Measurements from ENCODE around the gene ZNF699.

ZNF699 gene

GRCh38 chr19:9309139-9309973 lies at the start of gene ZNF699:
Gene ZNF699 (minus strand): TSS chr19:9309838. CDS start chr19:9305119, 4,719 bp downstream.
- Histone ChIP-seq H3K27ac (peak within 1 kb of the TSS; percentile 92), H3K9me3 (peaks cover 2% of the 10 kb centered on the region), H3K4me1 (ENCODE audit: control insufficient read depth in 1 of 2, insufficient read depth in 1 of 2, low read depth in 1 of 2, low read length in 1 of 2) (peaks cover 16 to 19% of the 10 kb centered on the region in 2 experiments), H3K4me3 (ENCODE audit: low read depth in 1 of 2, low read length in 1 of 2) (peak within 1 kb of the TSS; percentile 75 to 81), H3K27me3 (no peaks in the 10 kb centered on the region), H3K36me3 (peaks cover 3% of the 10 kb centered on the region)
- TF ChIP-seq CTCF (IDR thresholded peaks at IDR 0.05): peak; percentile 34

- no peaks in the 10 kb centered on the region for H3K4me1 ChIP-seq (ENCODE audit: control insufficient read depth in 1 of 2, insufficient read depth in 1 of 2, low read depth in 1 of 2, low read length in 1 of 2)
- no peak for TF ChIP-seq CTCF (IDR thresholded peaks at IDR 0.05)
- peaks cover 27% of the 10 kb centered on the region for H3K9me3 ChIP-seq
Observed at GRCh38 chr19:9354651-9355050, 45.0 kb upstream of the ZNF699 start.

GRCh38 chr19:9353011-9353410 lies 43.4 kb upstream of the ZNF699 start:
- peaks cover 27% of the 10 kb centered on the region for H3K9me3 ChIP-seq
- H3K27ac ChIP-seq: no peak overlapping the region
- H3K27me3 ChIP-seq: no peaks in the 10 kb centered on the region
- TF ChIP-seq CTCF (IDR thresholded peaks at IDR 0.05): no peak
- no peaks in the 10 kb centered on the region for H3K4me1 ChIP-seq (ENCODE audit: control insufficient read depth in 1 of 2, insufficient read depth in 1 of 2, low read depth in 1 of 2, low read length in 1 of 2)
- no peaks in the 10 kb centered on the region for H3K36me3 ChIP-seq
- no peak overlapping the region for H3K4me3 ChIP-seq (ENCODE audit: low read depth in 1 of 2, low read length in 1 of 2)

More at GRCh38 chr19:9354651-9355050, 45.0 kb upstream of the ZNF699 start:
- H3K27ac ChIP-seq: no peak overlapping the region
- no peak overlapping the region for H3K4me3 ChIP-seq (ENCODE audit: low read depth in 1 of 2, low read length in 1 of 2)
- no peaks in the 10 kb centered on the region for H3K36me3 ChIP-seq
- H3K27me3 ChIP-seq: no peaks in the 10 kb centered on the region

GRCh38 chr19:9352505-9352904 lies 42.9 kb upstream of the ZNF699 start:
- Histone ChIP-seq H3K36me3 (no peaks in the 10 kb centered on the region), H3K9me3 (peaks cover 25% of the 10 kb centered on the region), H3K27ac (no peak overlapping the region), H3K27me3 (no peaks in the 10 kb centered on the region), H3K4me3 (ENCODE audit: low read depth in 1 of 2, low read length in 1 of 2) (no peak overlapping the region), H3K4me1 (ENCODE audit: control insufficient read depth in 1 of 2, insufficient read depth in 1 of 2, low read depth in 1 of 2, low read length in 1 of 2) (no peaks in the 10 kb centered on the region)
- no peak for TF ChIP-seq CTCF (IDR thresholded peaks at IDR 0.05)

GRCh38 chr19:9348671-9349070 lies 39.0 kb upstream of the ZNF699 start:
- Histone ChIP-seq H3K9me3 (peaks cover 32% of the 10 kb centered on the region), H3K4me3 (ENCODE audit: low read depth in 1 of 2, low read length in 1 of 2) (no peak overlapping the region), H3K36me3 (no peaks in the 10 kb centered on the region), H3K27ac (no peak overlapping the region), H3K27me3 (no peaks in the 10 kb centered on the region), H3K4me1 (ENCODE audit: control insufficient read depth in 1 of 2, insufficient read depth in 1 of 2, low read depth in 1 of 2, low read length in 1 of 2) (no peaks in the 10 kb centered on the region)
- TF ChIP-seq CTCF (IDR thresholded peaks at IDR 0.05): no peak
